OCI-M2 (cell line): ENCODE data around the gene ARVCF.

Experiments used
- DNase-seq: peaks from one replicate; lab custom pipeline; 2025; ENCODE audit not compliant: unreplicated experiment; lab: John Stamatoyannopoulos, UW

Gene ARVCF

GRCh38 chr22:20016734-20017621 lies at the start of gene ARVCF:
TSS of gene ARVCF (minus strand) at chr22:20016823. CDS start at chr22:19990794, 26,029 bp downstream.
- peak; percentile 19 for DNase-seq

- DNase-seq, result no peak
Measured at GRCh38 chr22:20065896-20066616, 49.4 kb upstream of the ARVCF start.

GRCh38 chr22:20064545-20065262 lies 48.1 kb upstream of the ARVCF start:
- no peak for DNase-seq

- no peak for DNase-seq
Measured at GRCh38 chr22:20064140-20064480, 47.5 kb upstream of the ARVCF start.

GRCh38 chr22:20063271-20064139 lies 46.9 kb upstream of the ARVCF start:
- no peak for DNase-seq

GRCh38 chr22:20062766-20063083 lies 46.1 kb upstream of the ARVCF start:
- no peak for DNase-seq

- no peak for DNase-seq
Measured at GRCh38 chr22:20062043-20062765, 45.6 kb upstream of the ARVCF start.

GRCh38 chr22:20061481-20061861 lies 44.8 kb upstream of the ARVCF start:
- no peak for DNase-seq

GRCh38 chr22:20060700-20061480 lies 44.3 kb upstream of the ARVCF start:
- no peak for DNase-seq

- DNase-seq, result no peak
Measured at GRCh38 chr22:20058989-20059770, 42.6 kb upstream of the ARVCF start.

GRCh38 chr22:20057596-20058268 lies 41.1 kb upstream of the ARVCF start:
- DNase-seq, result no peak

- DNase-seq, result no peak
Measured at GRCh38 chr22:20056696-20057386, 40.2 kb upstream of the ARVCF start.

GRCh38 chr22:20056161-20056560 lies 39.5 kb upstream of the ARVCF start:
- DNase-seq, result no peak

- no peak for DNase-seq
Measured at GRCh38 chr22:20055654-20056053, 39.0 kb upstream of the ARVCF start.

GRCh38 chr22:20055144-20055543 lies 38.5 kb upstream of the ARVCF start:
- DNase-seq, result no peak

GRCh38 chr22:20054485-20054884 lies 37.9 kb upstream of the ARVCF start:
- DNase-seq, result no peak

GRCh38 chr22:20054034-20054427 lies 37.4 kb upstream of the ARVCF start:
- DNase-seq, result no peak
